NOMO-1 treated with DMSO at 0.1 percent for 48 hours (cell line): ENCODE results near the gene ZNHIT3.

Experiments
- DNase-seq: peaks from one replicate; lab custom pipeline; 2025; ENCODE audit not compliant: unreplicated experiment; lab: John Stamatoyannopoulos, UW

ZNHIT3 gene

GRCh38 chr17:36545077-36545464 lies 58.6 kb downstream of the ZNHIT3 start:
- no peak for DNase-seq
